NCI-H1417 treated with DMSO at 0.1 percent for 48 hours (cell line): ENCODE data around the gene CP.
"Not testable (repeated sequence)": the region's sequence is repeated elsewhere in the genome, so short reads cannot be mapped to it uniquely, and the experiment has no call there.

Source experiments
- DNase-seq: peaks from one replicate; lab custom pipeline; 2025; lab: John Stamatoyannopoulos, UW

CP gene

GRCh38 chr3:149221783-149222517 is at the start of gene CP:
TSS of gene CP (minus strand) at chr3:149221829. CDS start at chr3:149221792, 37 bp downstream.
- no peak for DNase-seq

- DNase-seq = no peak
These were observed 48.6 kb upstream of the CP start for GRCh38 chr3:149270180-149270579.

- DNase-seq = no peak
These were observed 48.1 kb upstream of the CP start for GRCh38 chr3:149269687-149270086.

GRCh38 chr3:149267565-149267964 is 45.9 kb upstream of the CP start:
- no peak for DNase-seq

GRCh38 chr3:149266736-149267135 is 45.1 kb upstream of the CP start:
- no peak for DNase-seq

GRCh38 chr3:149263856-149264255 is 42.2 kb upstream of the CP start:
- no peak for DNase-seq

GRCh38 chr3:149258714-149259113 is 37.1 kb upstream of the CP start:
- no peak for DNase-seq

- DNase-seq = no peak
These were observed 36.7 kb upstream of the CP start for GRCh38 chr3:149258298-149258697.

GRCh38 chr3:149252272-149252671 is 30.6 kb upstream of the CP start:
- DNase-seq = no peak

GRCh38 chr3:149251186-149251585 is 29.6 kb upstream of the CP start:
- DNase-seq = no peak

- DNase-seq = no peak
These were observed 26.5 kb upstream of the CP start for GRCh38 chr3:149247929-149248691.

- DNase-seq = no peak
These were observed 25.5 kb upstream of the CP start for GRCh38 chr3:149247008-149247710.

- DNase-seq = no peak
These were observed 24.3 kb upstream of the CP start for GRCh38 chr3:149245738-149246451.

- no peak for DNase-seq
These were observed 21.9 kb upstream of the CP start for GRCh38 chr3:149243540-149243939.

GRCh38 chr3:149239357-149239936 is 17.8 kb upstream of the CP start:
- no peak for DNase-seq

- DNase-seq = not testable (repeated sequence)
These were observed 16.6 kb upstream of the CP start for GRCh38 chr3:149238268-149238667.

- no peak for DNase-seq
These were observed 14.2 kb upstream of the CP start for GRCh38 chr3:149235599-149236424.

- DNase-seq = no peak
These were observed 13.1 kb upstream of the CP start for GRCh38 chr3:149234671-149235245.

- DNase-seq = no peak
These were observed 11.7 kb upstream of the CP start for GRCh38 chr3:149233323-149233722.

- no peak for DNase-seq
These were observed 10.2 kb upstream of the CP start for GRCh38 chr3:149231871-149232270.
